Left kidney (tissue), 2 donors: ENCODE measurements around the gene ECEL1. TPM values are rescaled to one million over a fixed set of nuclear protein-coding genes. Genes with fewer than 3 reads are reported as not detected.
"Not testable (repeated sequence)": the region's sequence is repeated elsewhere in the genome, so short reads cannot be mapped to it uniquely, and the experiment has no call there.

ENCODE experiments used
- DNase-seq: peaks from one replicate; pipeline ENCODE4 v3.0.0-alpha.2; 2013
- polyA plus RNA-seq: library from polyadenylated mRNA; unstranded; fragments of 120-200 nt; gene quantifications from one replicate; pipeline ENCODE4 v1.2.1, GENCODE V29; 2013; ENCODE audit not compliant: insufficient read length

Gene ECEL1
- polyA plus RNA-seq, 1 donor: 12.4 TPM

- no peak for DNase-seq
Observed at GRCh38 chr2:232458661-232459418, 28.8 kb downstream of the ECEL1 start.

- DNase-seq: no peak
Observed at GRCh38 chr2:232458051-232458660, 29.5 kb downstream of the ECEL1 start.

DNA sequence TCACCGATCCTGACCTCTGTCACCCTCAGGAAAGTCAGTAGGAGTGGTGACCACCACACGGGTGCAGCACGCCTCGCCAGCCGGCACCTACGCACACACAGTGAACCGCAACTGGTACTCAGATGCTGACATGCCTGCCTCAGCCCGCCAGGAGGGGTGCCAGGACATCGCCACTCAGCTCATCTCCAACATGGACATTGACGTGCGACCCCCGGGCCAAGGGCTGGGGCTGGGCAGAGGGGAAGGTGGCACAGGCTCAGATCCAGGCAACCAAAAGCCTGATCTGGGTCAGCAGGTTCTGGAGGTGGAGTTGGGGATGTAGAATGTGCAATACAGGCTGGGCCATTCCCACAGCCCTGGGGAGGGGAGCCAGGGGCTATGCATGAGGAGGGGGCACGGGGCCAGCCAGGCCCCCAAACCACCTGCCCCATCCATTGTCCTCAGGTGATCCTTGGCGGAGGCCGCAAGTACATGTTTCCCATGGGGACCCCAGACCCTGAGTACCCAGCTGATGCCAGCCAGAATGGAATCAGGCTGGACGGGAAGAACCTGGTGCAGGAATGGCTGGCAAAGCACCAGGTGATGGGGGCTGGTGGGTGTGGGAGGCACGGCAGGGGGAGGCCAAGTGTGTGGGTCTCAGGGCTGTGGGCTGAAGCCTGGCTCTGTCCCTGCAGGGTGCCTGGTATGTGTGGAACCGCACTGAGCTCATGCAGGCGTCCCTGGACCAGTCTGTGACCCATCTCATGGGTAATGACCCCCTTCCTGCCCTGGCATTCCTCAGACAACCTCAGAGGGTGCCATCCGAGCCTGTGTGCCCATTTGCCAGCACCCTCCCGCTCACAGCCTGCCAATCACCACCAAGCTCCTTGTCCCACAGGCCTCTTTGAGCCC, 30.3 kb downstream of the ECEL1 start:
- no peak for DNase-seq

DNA sequence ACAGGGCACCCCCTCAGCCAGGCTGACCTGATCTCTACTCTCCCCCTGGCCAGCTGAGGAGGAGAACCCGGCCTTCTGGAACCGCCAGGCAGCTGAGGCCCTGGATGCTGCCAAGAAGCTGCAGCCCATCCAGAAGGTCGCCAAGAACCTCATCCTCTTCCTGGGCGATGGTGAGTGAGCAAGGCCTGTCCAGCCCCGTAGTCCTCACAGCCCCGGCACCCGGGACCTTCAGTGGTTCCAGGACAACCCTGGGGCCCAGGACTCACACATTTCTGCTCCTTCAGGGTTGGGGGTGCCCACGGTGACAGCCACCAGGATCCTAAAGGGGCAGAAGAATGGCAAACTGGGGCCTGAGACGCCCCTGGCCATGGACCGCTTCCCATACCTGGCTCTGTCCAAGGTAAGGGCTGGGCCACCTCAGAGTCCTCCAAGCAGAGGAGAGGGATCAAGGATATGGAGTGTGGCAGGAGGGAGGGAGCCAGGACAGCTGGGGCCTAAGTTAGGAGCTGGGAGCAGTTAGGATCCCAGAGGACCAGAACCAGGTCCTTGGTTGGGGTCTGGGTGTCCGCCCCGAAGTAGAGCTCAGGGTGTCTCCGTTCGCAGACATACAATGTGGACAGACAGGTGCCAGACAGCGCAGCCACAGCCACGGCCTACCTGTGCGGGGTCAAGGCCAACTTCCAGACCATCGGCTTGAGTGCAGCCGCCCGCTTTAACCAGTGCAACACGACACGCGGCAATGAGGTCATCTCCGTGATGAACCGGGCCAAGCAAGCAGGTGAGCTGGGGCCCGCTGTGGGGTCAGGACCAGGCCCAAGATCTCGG, 31.1 kb downstream of the ECEL1 start:
- DNase-seq: no peak

GRCh38 chr2:232455426-232456255, 32.0 kb downstream of the ECEL1 start, which contains the start of gene ALPI:
Gene ALPI, plus strand, starts transcription at chr2:232456153. Its CDS starts 47 bp downstream, at chr2:232456200.
- no peak for DNase-seq

DNA sequence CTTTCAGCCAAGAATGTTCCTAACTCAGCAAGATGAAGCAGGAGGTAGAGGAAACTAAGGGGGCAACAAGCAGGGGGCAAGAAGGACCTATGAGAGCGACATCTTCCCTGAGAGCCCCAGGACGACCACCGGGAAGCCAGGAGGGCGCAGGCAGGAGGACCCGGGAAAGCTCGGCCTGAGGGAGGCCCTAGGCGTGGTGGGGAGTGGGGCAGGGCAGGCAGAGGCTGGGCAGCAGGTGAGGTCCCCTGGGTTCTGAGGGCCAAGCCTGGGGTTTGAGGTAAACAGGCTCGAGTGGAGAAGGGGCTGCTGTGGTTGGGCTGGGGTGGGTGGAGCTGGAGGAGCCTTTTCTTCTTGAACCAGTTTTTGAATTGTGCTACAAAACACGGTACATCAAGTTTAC, 33.0 kb downstream of the ECEL1 start:
- DNase-seq: no peak

DNA sequence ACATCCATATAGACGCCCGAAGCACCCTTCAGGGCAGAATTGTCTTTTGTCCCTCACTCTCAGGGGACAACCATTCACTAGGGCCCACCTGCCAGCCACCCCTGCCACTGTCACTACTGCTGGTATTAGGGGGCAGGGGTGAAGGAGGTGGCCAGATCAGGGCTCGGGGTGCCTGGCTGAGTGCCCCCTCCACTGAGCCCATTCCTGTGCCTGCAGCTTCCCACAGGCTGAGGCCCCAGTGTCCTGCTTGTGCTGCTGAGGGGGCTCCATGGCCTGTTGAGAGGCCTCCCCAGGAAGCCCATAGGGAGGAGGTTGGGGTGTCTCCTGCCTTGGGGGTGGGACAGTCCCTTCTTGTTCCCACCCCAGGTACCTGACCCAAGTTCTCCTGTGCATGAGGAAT, 36.0 kb downstream of the ECEL1 start:
- DNase-seq: not testable (repeated sequence)

DNA sequence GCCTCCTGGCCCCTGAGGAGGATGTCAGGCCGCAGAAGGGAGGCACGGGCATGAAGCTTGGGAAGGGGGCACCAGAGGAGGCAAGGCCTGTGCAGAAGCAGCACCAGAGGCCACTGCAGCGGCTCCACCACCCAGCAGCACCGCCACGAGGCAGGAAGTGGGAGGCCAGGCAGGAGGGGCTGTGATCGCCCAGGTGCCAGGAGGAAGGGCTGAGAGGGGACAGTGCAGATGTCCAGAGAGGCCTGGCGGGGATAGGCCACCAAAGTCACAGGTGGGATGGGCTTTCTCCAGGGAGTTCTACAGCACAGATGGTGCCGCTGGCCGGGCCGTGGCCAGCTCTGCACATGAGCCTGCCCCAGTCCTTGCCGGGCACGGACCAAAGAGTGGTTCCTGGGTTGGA, 37.7 kb downstream of the ECEL1 start:
- DNase-seq: no peak

DNA sequence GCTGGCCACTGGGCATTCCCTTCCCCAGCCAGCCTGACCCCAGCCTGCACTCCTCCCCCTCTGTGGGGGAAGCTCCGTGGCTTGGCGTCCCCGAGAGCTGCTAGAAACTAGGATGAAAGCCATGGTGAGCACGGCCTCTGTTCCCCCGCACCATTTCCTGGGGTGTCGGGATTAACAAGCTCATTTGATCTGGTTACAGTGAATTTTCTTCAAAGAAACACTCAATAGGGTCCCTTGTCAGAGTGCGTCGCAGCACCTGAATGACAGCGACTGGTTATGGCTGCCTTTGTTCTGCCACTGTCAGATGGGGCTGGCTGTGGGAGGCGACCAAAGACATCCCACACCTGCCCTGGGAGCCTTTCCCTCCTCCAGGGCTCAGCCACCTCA, 39.3 kb downstream of the ECEL1 start:
- no peak for DNase-seq

DNA sequence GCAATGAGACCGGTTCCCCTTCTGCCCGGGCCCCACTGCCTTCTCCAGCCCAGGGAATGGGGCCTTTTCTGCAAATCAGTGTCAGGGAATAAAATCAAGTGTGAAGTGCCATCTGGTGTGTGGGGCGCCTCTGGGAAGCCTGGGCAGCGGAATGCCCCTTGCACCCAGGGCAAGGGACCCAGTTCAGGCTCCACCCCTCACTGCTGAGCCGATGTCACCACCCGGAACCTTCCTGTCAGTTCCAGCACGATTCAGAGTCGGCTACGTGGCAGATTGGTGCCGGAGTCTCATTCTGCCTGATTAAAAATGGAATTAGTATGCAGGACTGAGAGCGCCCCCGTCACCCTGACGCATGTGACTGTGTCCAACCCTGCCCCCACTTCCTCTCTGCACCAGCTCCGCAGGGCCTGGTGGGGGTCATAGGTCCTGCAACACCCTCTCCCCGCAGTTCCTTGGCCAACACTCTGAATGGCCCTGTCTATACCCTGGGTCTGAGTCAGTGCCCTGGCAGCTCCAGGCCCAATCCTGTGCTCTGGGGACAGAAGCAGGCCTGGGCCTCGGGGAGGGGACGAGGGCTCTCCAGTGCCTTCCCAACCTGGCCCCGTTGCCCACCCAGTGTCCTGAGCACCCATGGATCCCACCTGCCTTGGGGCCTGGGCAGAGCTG, 39.9 kb downstream of the ECEL1 start:
- no peak for DNase-seq

- no peak for DNase-seq
Observed at GRCh38 chr2:232447091-232447620, 40.5 kb downstream of the ECEL1 start.

GRCh38 chr2:232446266-232446777, 41.3 kb downstream of the ECEL1 start:
- not testable (repeated sequence) for DNase-seq

DNA sequence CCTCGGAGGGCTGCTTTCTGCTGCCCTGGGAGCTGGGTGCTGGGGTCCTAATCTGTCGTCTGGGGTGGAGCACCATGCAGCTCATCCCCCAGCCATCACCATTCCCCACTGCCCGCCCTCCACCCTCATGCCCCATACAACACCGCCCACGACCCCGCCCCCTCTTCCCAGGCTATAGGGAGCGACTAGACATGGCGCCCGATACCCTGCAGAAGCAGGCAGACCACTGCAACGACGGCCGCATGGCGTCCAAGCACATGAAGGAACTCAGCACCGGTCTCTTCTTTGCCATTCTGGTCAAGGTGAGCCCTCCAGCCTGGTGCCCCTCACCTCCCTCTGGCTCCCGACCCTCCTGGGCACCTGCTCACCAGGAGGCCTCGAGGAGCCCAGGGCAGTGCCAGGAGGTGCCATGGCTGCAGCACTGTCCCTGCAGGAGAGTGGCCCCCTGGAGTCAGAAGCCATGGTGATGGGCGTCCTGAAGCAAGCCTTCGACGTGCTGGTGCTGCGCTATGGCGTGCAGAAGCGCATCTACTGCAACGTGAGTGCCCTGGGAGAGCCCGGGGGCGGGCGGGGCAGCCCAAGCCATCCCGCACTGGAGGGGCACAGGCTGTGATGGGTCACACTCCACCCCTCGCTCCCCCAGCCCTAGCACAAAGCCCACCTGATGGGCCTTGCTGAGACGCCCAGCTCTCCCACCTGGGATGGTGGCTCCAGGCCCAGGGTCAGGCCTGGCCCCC, 42.3 kb downstream of the ECEL1 start:
- not testable (repeated sequence) for DNase-seq

GRCh38 chr2:232444409-232445148, 43.1 kb downstream of the ECEL1 start:
- DNase-seq: no peak

- DNase-seq: not testable (repeated sequence)
Observed at GRCh38 chr2:232443669-232444408, 43.8 kb downstream of the ECEL1 start.

- DNase-seq: not testable (repeated sequence)
Observed at GRCh38 chr2:232443047-232443446, 44.6 kb downstream of the ECEL1 start.

DNA sequence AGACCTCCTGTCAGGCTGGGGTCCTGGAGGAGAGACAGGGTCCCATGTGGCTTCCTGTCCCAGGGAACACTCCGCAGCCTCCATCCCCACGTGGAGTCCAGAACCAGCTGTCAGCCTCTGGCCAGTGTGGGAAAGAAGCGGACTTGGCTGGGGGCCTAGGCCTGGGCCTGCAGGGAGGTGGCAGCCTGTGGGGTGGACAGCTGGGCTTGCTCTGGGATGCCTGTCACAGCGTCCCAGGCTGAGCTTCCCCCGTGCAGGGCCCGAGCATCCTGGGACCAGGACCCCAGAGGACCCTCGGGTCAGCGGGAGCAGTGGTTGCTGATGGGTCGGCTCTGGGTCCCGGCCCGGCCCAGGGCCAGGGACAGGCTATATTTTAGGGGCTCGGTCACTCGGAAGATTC, 45.2 kb downstream of the ECEL1 start:
- not testable (repeated sequence) for DNase-seq

- not testable (repeated sequence) for DNase-seq
Observed at GRCh38 chr2:232441922-232442321, 45.7 kb downstream of the ECEL1 start.
